Glomerular visceral epithelial cell (primary cell): ENCODE measurements around the gene DHX29.

Experiments used
- DNase-seq: peaks from one replicate; pipeline ENCODE4 v3.0.0-alpha.2; 2016; ENCODE audit errors: extremely low spot score

DHX29 gene

DNA sequence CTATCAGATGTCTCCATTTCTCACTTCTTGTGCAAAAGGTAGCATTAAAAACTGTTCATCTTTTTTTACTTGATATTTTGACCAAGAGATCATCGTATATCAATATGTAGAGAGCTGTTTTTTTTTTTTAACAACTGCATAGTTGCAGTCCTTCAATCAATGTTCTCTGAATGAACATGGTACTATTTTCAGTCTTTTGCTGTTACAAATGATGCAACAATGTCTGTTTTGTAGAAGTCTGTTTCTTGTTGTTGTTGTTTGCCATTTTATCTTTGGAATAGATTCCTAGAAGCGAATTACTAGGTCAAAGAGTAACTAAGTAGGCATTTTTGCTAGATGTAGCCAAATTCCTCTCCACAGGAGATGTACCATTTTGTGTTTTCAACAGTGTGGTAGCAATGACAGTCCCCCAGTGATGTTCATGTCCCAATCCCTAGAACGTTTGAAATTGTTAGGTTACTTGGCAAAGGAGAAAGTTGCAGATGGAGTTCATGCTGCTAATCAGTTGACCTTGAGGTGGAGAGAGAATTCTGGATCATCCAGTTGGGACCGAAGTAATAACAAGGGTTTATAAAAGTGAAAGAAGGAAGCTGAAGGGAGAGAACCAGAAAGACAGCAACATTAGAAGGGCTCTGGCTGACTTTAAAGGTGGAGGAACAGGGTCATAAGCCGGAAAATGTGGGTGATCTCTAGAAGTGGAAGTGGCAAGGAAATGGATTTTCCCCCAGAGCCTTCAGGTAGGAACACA, 6.5 kb upstream of the DHX29 start:
- DNase-seq, result no peak

DNA sequence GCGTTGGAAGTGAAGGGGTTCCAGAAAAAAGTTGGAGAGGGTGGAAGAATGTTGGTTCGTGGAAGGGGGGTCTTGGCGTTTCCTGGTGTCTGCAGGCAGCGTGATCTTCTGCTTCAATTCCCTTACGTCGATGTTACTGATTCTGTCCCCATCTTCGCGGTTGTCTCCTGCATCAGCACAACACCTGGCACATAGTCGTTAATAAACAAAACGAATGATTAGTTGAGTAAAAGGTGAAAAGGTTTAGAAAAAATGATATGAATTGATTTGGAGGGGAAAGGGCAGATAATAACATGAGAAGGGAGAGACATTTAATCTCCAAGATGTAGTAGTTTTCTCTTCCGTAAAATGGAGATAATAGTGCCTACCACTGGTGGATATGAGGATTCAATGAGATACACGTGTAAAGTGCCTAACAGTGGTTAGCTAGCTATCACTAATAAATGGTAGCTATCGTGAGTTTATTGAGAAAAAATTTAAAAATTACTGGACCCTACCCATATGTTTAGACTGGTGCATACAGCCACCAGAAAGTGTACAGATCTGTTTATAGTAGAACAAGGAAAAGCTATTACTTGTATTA, 851 bp upstream of the DHX29 start:
- no peak for DNase-seq

DNA sequence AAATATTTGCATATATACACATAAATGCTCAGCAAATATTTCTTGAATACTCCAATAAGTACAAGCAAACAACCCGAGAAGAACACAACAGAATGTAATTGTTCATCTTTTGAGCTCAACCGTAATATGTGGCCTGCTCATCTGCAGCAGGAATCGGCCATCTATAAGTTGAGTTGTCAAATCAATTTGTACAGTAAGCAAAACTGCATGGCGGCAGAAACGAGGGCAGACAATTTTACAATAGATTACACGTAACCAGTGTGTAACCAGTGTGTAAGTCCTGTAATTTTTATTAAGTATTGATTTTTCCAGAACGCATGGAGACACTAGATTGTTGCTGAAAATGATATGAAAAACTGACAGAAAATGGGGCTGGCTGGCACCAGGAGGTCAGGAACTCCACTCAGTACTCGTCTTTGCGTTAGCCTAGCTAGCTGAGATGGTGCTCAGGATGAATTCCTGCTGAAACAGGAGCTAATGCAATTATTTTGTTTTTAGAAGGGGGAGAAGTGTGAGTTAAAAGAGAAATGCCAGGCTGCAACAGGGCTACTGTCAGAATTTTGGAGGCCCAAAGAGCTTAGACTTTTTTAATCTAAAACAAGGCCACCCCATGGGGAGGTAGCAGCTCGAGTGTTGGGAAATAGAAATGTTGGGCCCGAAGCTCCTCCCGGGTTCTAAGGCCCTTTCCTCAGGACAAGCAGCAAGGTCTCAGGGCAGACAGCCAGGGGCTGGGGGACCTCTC, 682 bp downstream of the DHX29 start:
- peak; percentile 16 for DNase-seq

- DNase-seq, result no peak
Measured at GRCh38 chr5:55305345-55305744, 2.1 kb downstream of the DHX29 start.

- DNase-seq, result no peak
Measured at GRCh38 chr5:55304584-55304983, 2.9 kb downstream of the DHX29 start.

- peak; percentile 17 for DNase-seq
Measured at GRCh38 chr5:55303238-55303690, 4.2 kb downstream of the DHX29 start.

GRCh38 chr5:55300890-55301289, 6.6 kb downstream of the DHX29 start:
- DNase-seq, result no peak

DNA sequence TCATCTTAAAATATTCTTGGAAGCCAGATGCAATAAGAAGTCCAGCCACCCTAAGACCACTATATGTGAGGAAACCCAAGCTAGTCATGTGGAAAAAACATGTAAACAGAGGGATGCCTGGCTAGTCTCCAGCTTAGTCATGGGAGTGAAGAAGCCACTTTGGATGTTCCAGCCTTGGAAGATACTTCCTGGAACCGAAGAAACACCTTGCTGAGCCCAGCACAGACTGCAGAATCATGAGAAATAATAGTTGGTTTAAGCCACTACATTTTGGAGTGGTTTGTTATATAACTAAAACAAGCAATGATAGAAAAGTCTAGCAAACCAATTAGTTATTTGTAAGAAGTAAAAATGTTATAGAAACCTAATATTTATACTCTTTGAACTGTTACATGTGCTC, 12.6 kb downstream of the DHX29 start:
- DNase-seq, result no peak

GRCh38 chr5:55290991-55291390, 16.5 kb downstream of the DHX29 start:
- DNase-seq, result no peak

DNA sequence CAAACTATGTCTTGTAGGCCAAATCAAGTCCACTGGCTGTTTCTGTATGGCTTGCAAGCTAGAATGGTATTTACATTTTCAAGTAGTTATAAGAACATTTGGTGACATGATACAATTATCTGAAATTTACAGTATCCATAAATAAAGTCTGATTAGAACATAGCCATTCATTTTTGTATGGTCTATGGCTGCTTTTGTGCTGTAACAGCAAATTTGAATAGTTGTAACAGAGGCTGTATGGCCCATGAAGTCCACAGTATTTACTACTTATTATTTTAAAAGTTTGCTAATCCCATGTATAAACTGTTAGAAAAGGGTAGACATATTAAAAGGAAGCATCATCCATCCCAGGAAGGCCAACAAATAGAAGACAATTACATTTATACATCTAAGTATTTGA, 17.7 kb downstream of the DHX29 start:
- DNase-seq, result no peak

GRCh38 chr5:55286411-55286933, 21.0 kb downstream of the DHX29 start:
- no peak for DNase-seq

- DNase-seq, result peak; percentile 11
Measured at GRCh38 chr5:55278778-55279177, 28.7 kb downstream of the DHX29 start.

GRCh38 chr5:55276771-55277170, 30.7 kb downstream of the DHX29 start:
- DNase-seq, result no peak

GRCh38 chr5:55258339-55258738, 49.2 kb downstream of the DHX29 start:
- DNase-seq, result no peak

GRCh38 chr5:55254802-55255201, 52.7 kb downstream of the DHX29 start:
- no peak for DNase-seq

DNA sequence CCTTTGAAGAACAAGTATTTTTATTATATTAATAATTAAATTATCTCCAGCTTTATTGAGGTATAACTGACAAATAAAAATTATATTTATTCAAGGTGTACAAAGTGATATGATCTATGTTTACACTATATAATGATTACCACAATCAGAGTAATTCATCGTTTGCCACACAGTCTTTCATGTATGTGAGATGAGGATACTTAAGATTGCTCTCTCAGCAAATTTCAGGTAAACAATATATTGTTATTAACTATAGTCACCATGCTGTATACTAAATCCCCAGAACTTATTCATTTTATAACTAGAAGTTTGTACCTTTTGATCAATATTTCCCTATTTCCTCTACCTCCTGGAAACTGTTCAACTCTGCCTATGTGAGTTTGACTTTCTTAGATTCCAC, 57.4 kb downstream of the DHX29 start:
- no peak for DNase-seq

DNA sequence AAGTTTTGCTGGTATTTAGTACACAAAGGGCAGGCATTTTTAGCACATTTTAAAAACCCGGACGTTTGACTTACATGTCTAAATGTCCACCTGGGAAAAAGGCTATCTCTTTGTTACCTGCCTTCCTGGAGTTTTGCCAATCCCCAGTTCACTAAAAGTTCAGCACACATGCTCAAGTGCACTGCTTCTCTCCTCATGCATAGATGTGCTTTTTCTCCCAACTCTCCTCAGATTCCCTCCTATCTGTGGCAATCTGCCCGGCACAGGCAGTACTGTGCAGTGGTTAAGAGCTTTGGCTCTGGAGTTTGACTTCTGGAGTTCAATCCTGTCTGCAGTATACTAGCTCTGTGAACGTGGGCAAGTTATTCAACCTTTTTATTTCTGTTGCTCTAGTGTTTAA, 65.7 kb downstream of the DHX29 start:
- DNase-seq, result no peak

DNA sequence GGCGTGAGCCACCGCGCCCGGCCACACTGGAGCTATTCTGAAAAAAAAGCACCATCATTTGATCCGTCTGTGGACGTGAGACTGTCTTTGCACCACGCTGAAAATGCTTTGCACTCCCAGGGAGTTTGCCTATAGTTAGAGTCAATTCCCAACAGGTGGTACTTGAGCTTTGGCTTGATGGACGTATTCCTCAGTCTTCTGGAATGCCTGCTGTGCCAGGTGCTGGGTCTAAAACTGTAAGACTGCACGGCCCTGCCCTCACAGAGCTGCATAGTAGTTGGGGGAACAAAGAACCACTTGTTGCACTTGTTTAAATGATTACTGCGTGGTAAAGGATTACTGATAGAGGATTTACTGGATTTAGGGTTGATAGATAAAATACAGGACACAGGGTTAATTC, 70.7 kb downstream of the DHX29 start:
- no peak for DNase-seq

DNA sequence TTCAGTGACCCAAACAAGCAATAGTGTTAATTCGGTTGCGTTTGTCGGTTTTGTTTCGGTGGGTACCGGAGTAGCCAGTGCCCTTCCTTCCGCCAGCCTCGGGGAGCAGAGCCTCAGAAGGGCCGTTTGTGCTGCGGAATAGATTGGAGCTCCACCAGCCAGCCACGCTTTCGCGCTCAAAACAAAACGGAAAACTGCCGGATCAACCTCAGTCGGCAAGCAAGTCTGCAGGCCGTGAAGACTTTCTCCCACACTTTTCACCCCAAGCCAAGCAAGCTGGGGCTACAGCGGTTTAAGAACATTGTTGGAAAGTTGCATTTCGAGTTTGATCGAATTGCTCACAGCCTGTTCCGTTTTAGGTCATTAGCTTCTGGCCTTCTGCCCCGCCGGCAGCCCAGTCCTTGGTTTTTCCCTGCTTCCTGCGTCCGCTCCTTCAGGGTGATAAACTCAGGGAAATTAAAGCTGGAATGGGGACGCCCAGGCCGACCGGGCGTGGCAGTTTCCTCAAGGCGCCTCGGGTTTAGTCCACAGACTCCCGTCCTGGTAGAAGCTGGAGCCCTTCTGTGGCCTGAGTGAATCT, 73.3 kb downstream of the DHX29 start:
- DNase-seq, result peak; percentile 64

GRCh38 chr5:55232985-55233928, 74.2 kb downstream of the DHX29 start, which contains the start of gene CCNO:
TSS of gene CCNO (minus strand) at chr5:55233608. CDS start at chr5:55233523, 85 bp downstream.
- peak; percentile 89 for DNase-seq
